Measurements from ENCODE around the gene SCARB2.
"Not testable (repeated sequence)": the region's sequence is repeated elsewhere in the genome, so short reads cannot be mapped to it uniquely, and the experiment has no call there.

SCARB2 gene

GRCh38 chr4:76213415-76214176 is at the start of gene SCARB2:
Gene SCARB2 (minus strand): TSS chr4:76213824. CDS start chr4:76213543, 281 bp downstream.
- peak; percentile 47 for DNase-seq

- no peak for DNase-seq
These were observed 46.9 kb upstream of the SCARB2 start for GRCh38 chr4:76260571-76260970.

- DNase-seq = no peak
These were observed 44.2 kb upstream of the SCARB2 start for GRCh38 chr4:76257824-76258223.

DNA sequence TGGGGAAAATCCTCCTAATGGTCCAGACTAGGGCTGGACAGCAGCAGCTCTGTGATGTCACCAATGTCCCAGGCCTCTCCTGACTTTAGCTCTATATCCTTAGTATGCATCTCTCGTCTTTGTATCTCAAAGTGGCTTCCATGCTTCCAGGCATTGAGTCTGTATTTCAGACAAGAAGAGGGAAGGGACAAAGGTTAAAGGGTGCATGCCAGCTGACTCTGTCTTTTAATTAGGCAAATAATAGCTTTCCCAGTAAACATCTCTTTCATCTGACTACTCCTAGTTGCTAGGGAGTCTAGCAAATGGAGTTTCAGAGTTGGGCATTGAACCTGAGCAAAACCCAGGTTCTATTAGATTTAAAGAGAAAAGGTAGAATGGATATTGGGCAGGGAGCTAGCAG is 43.3 kb upstream of the SCARB2 start:
- no peak for DNase-seq

GRCh38 chr4:76256032-76256431 is 42.4 kb upstream of the SCARB2 start:
- DNase-seq = no peak

GRCh38 chr4:76253511-76253910 is 39.9 kb upstream of the SCARB2 start:
- no peak for DNase-seq

DNA sequence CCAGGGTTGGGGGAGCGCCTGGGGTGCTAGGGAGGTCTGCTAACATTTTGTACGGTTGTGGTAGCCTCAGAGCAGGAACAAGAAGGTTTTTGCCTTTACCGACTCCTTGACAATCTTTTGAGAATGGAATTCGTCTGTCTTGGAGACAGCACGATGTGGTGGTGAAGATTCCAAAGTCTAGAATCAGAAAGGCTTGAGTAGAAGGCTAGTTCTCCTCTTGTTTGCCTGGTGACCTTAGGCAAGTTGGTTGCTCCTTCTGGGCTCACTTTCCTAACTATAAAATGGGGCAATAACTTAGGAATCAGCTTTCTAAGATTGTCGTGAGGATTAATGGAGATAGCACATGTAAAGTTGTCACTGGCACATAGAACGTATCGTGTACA is 38.6 kb upstream of the SCARB2 start:
- no peak for DNase-seq

DNA sequence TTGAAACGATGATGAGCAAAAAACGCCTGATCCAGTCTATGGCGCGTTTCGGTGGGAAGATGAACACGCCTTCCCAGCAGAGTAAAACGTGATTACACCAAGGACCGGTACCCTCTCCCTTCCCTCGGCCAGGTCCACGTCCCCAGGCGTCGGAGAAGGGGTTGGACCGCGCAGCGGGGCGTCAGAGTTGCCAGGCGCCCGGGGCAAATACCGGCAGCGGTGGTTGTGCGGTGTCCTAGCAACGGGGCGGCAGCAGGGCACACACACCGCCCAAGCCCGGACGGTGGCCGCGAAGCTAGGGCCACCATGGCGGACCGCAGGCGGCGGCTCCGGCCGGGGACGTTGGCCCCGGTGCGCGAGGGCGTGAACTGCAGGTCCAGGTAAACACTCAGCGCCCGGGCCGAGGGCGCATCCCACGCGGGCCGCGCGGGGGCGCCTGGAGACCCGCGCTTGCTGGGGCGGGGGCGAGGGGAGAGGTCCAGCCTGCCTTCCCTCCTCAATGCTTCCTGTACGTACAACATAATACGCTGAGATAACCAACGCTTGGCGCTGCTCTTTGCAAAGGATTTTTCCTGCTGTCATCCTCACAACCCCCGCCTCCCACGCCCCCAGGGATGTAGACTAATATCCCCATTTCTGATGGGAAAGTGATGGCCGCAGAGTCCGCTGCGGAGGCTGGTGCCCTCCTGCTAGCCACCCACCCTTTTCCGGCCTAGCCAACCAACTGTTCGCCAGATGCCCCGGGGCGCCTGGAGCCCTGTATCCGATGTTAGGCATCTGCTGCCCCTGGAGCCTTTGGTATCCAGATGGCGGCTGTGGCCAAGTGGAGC is 38.0 kb upstream of the SCARB2 start, which contains the start of gene FAM47E:
Gene FAM47E (plus strand): TSS at position 281 of the 830 bp plus-strand sequence. CDS start 26 bp downstream, at position 307.
- DNase-seq = peak; percentile 73

DNA sequence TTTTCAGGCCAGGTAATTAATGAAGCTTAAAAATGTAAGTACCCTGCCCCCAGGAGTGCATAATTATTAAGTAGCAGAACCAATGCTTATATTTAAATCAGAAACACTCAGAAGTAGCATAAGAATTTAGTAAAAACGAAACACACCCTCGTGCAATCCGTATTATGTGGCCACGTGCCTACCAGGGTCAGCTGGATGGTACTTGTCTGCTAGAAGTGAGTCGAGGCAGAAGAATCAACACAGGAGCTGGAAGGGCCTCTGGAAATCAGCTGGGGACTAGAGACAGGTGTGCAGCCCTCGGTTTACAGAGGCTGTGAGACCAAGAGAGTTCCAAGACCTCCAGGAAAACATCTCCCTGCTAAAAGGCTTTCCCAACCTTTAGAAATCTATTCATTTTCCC is 37.3 kb upstream of the SCARB2 start:
- no peak for DNase-seq

- DNase-seq = no peak
These were observed 33.2 kb upstream of the SCARB2 start for GRCh38 chr4:76246852-76247251.

DNA sequence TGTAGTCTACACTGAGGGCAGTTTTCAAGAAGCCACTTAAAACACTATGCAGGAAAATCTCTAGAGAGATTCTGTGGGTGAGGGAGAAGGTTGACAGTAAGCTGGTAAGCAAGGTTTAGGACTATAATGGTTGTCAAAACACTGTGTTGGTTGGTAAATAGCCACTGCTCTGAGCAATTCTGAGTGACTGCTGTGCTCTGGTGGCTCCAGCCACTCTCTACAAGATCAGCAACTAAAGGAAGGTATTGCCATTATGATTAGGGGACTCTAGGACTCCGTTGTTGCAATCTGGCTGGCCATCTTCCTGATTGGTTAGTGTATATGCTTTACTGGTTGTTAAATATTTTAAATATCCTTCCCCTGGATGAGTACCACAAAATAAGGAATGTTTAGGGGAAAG is 32.4 kb upstream of the SCARB2 start:
- DNase-seq = no peak

GRCh38 chr4:76243877-76244276 is 30.3 kb upstream of the SCARB2 start:
- not testable (repeated sequence) for DNase-seq

- no peak for DNase-seq
These were observed 26.6 kb upstream of the SCARB2 start for GRCh38 chr4:76240236-76240635.

DNA sequence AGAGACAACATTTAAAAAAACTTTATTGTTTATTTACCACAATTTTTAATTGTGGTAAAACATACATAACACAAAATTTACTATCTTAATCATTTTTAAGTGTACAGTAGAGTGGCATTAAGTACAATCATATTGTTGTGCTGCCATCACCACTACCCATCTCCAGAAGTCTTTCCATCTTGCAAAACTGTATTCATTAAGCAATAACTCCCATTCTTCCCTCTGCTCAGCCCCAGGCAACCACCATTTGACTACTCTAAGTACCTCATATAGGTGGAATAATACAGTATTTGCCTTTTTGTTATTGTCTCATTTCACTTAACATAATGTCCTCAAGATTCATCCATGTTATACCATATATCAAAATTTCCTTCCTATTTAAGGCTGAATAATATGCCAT is 25.1 kb upstream of the SCARB2 start:
- no peak for DNase-seq

DNA sequence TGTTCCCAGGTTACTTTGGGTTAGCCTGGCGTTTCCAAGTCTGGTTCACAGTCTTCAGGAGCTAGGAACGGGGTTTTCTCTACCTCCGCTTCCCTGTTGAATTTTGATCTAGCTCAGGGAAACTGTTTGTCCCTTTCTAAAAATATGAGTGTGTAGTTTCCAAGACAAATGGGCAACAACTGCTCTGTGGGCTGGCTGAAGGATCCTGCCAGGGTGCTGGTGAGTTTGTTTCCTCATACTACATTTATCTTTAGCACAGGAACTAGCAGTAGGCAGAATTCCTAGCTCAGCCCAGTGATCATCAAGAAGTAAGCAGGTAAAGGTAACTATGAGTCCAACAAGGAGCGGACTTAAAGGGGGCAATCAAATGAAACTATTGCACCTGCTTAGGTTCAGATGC is 24.6 kb upstream of the SCARB2 start:
- no peak for DNase-seq

DNA sequence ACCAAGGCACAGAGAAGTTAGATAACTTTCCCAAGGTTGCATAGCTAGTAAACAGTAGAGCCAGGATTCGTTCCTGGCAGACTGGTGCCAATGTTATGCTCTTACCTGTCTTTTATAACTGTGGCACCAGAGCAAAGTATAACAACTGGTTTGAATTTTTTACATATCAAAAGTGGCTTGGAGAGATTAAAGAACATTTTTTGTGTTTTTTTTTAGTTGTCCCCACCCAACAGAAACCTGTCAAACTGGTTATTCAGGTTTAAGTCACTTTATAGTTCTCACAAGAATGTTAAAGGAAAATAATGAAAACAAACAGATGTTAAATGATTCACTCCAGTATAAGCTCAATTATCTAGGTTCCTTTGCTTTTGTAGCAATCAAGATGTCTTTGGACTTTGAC is 22.3 kb upstream of the SCARB2 start:
- no peak for DNase-seq

DNA sequence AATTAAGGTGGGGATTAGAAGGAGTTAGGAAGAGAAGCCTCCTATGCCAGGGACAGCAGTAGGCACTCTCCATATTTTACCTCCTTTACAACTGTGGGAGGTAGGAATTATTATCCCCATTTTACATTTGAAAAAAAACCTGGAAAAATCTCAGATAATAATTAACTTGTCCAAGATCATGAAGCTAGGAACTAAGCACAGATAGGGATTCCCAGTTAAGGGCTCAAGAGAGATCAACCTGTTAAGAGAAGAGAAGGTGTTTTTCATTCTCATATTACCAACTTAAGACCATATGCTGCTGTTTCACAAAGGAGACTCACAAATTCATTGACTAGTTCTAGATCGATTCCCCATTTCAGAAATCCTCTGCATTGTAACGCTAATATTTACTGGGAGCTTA is 21.8 kb upstream of the SCARB2 start:
- no peak for DNase-seq

DNA sequence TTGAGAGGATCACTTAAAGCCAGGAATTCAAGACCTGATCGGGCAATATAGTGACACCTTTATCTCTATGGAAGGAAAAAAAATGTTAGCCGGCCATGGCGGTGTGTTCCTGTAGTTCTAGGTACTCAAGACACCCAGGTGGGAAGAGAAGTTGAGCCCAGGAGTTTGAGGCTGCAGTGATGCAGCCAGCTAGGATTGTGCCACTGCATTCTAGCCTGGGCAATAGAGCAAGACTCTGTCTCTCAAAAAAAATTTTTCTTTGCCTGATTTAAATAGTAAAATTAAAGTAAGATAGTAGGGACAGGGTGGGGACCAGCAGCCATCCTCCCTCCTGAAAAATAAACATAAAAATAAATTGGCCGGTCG is 21.0 kb upstream of the SCARB2 start:
- DNase-seq = no peak

DNA sequence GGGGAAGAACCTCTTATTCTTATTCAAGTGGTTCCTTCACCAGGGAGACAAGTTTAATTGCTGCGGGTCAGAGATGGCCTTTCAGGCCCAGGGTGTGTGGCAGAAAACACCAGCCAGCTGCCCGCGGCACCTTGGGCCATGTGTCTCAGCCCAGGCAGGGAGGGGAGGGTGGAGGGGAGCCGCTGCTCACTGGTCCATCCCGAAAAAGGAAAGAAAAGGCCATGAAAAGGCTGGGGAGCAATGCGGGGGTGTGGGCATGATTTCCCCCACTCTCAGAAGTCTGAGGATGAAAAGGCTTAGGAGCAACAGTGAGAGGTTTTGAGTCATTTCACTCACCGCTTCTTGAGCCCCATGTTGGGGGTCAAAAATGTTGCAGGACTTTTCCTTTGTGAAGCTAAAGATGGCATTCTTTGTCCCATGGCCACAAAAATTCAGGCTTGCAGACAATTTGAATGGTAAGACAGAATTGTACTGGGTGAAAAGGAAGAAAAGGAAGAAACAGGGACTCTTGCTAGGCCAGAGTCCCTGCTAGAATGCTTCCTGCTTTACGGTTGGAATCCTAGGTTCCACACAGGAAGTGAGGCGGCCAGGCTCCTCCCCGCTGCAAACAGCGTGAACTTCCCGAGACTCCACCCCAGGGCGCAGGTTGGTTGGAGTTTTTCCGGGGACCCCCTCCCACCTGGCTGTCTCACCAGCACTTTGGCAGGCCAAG is 20.5 kb upstream of the SCARB2 start:
- DNase-seq = no peak

GRCh38 chr4:76233529-76233928 is 19.9 kb upstream of the SCARB2 start:
- no peak for DNase-seq

- no peak for DNase-seq
These were observed 19.5 kb upstream of the SCARB2 start for GRCh38 chr4:76233083-76233482.

DNA sequence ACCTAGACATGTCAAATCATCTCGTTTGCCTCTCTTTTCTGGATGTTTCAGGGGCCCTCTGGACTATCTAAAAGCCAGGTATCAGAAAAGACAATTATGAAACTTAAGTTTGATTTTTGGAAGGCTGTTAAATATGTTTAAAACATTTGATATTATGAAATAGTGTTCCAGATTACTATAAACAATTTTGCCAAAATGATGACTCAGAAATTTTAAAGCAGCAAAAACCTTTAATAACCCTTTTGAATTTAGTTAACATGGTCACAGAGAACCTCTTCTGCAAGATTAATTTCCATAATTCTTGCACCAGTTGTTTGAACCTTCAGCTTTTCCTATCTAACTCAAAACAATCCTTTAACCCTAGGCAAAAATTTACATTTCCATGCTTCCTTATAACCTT is 19.1 kb upstream of the SCARB2 start:
- DNase-seq = no peak

DNA sequence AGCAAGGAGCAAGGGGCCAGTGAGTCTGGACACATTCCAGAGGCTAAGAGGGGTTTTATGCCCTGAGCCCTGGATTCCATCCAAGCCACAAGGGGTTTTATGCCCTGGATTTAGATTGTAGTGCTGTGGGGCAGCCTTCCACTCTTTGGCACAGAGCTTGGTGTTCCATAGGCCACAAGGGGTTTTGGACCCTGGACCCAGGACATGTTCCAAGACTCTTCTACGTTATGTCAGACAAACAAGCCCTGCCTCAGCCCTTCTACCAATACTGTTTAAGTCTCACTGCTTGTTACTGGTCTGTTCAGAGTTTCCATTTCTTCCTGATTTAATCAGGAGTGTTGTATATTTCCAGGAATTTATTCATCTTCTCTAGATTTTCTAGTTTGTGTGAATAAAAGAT is 12.8 kb upstream of the SCARB2 start:
- no peak for DNase-seq

DNA sequence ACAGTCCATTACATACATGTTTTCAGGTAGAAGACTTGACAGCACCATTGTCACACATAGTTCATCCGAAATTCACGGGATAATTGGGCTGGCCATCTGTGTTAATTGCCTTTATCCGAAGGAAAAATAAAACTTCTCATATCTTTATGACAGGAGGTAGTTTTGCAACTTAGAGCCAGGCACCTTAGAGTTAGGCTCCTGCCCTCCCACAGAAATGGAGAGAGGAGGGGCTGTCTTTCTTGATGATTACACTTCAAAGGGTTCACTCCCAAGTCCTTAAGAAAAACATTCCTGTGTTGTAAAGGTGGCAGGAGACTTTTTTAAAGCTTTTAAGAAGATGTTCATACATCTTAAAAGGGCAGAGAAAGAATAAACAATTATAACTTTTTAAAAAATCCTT is 10.5 kb upstream of the SCARB2 start:
- DNase-seq = no peak

Measured in NCI-H1105 (cell line).